ENCODE results near the gene GYS1. TPM values are rescaled to one million over a fixed set of nuclear protein-coding genes. Genes with fewer than 3 reads are reported as not detected.
"Not testable (repeated sequence)": the region's sequence is repeated elsewhere in the genome, so short reads cannot be mapped to it uniquely, and the experiment has no call there.

The GYS1 gene
- total and polyA plus RNA-seq, 12 donors = 23.7 to 63.9 (median 37.3) TPM

GRCh38 chr19:49036815-49037214, 43.7 kb upstream of the GYS1 start, which contains the start of gene CGB1:
Gene CGB1, minus strand, starts transcription at chr19:49036895. Its CDS starts 184 bp downstream, at chr19:49036711.
- H3K27me3 ChIP-seq; H3K36me3 ChIP-seq (replicated peaks in 1 of 2); DNase-seq; intact Hi-C loops (cut with DNase I); H3K27ac ChIP-seq; H3K9me3 ChIP-seq (replicated peaks in 1 of 3); H3K4me3 ChIP-seq; H3K4me1 ChIP-seq (replicated peaks in 1 of 2): not testable (repeated sequence)
- 43 to 62% (median 55%) methylated on average over 10 to 18 of the region's 18 CpGs for WGBS, 4 donors
- TF ChIP-seq CTCF (IDR thresholded peaks at IDR 0.05) = peak in 2 of 6 experiments; percentile 17 to 26

- H3K9me3 ChIP-seq (replicated peaks in 1 of 3); H3K36me3 ChIP-seq (replicated peaks in 1 of 2); H3K4me1 ChIP-seq (replicated peaks in 1 of 2); H3K4me3 ChIP-seq; intact Hi-C loops (cut with DNase I); H3K27ac ChIP-seq; H3K27me3 ChIP-seq: not testable (repeated sequence)
- peak in 3 of 7 donors; percentile 24 to 56 (median 54) for DNase-seq
- TF ChIP-seq CTCF (IDR thresholded peaks at IDR 0.05) = peak in 3 of 6 experiments; percentile 6 to 51 (median 20)
- WGBS, 4 donors = 20 to 33% (median 23%) methylated on average over 27 to 28 of the region's 28 CpGs
These were observed 38.7 kb upstream of the GYS1 start, which contains the start of gene CGB2 for GRCh38 chr19:49031642-49032301. Gene CGB2, plus strand, starts transcription at chr19:49031890. Its CDS starts 206 bp downstream, at chr19:49032096.

- DNase-seq; H3K27me3 ChIP-seq; H3K36me3 ChIP-seq (replicated peaks in 1 of 2); H3K4me1 ChIP-seq (replicated peaks in 1 of 2); H3K27ac ChIP-seq; intact Hi-C loops (cut with DNase I); H3K9me3 ChIP-seq (replicated peaks in 1 of 3); H3K4me3 ChIP-seq: not testable (repeated sequence)
- 93 to 100% (median 94%) methylated on average over 1 to 6 of the region's 8 CpGs for WGBS, 4 donors
These were observed 37.2 kb upstream of the GYS1 start for GRCh38 chr19:49030323-49030722.

GRCh38 chr19:49029749-49030148, 36.6 kb upstream of the GYS1 start:
- intact Hi-C loops (cut with DNase I); H3K4me1 ChIP-seq (replicated peaks in 1 of 2); H3K27ac ChIP-seq; H3K4me3 ChIP-seq; H3K9me3 ChIP-seq (replicated peaks in 1 of 3); DNase-seq; H3K27me3 ChIP-seq; H3K36me3 ChIP-seq (replicated peaks in 1 of 2): not testable (repeated sequence)
- WGBS, 4 donors = 81 to 93% (median 84%) methylated on average over 3 to 14 of the region's 14 CpGs

- intact Hi-C loops (cut with DNase I); H3K36me3 ChIP-seq (replicated peaks in 1 of 2); H3K27ac ChIP-seq; H3K27me3 ChIP-seq; H3K4me3 ChIP-seq; H3K4me1 ChIP-seq (replicated peaks in 1 of 2); DNase-seq; H3K9me3 ChIP-seq (replicated peaks in 1 of 3): not testable (repeated sequence)
- 58 to 83% (median 80%) methylated on average over 2 to 9 of the region's 9 CpGs for WGBS, 4 donors
These were observed 35.6 kb upstream of the GYS1 start for GRCh38 chr19:49028686-49029085.

- intact Hi-C loops (cut with DNase I) = not testable (repeated sequence)
- 76 to 82% (median 77%) methylated on average over 10 to 23 of the region's 23 CpGs; no CpG with 5 or more reads in 1 of the 4 donors for WGBS, 4 donors
These were observed 32.5 kb upstream of the GYS1 start for GRCh38 chr19:49025599-49025998.

GRCh38 chr19:49025088-49025487, 32.0 kb upstream of the GYS1 start:
- intact Hi-C loops (cut with DNase I); DNase-seq; H3K4me3 ChIP-seq; H3K27me3 ChIP-seq; H3K27ac ChIP-seq; H3K4me1 ChIP-seq (replicated peaks in 1 of 2); H3K9me3 ChIP-seq (replicated peaks in 1 of 3); H3K36me3 ChIP-seq (replicated peaks in 1 of 2): not testable (repeated sequence)
- WGBS, 4 donors = 74 to 91% (median 78%) methylated on average over 4 of the region's 6 CpGs

More at GRCh38 chr19:49025599-49025998, 32.5 kb upstream of the GYS1 start:
- not testable (repeated sequence) for DNase-seq; H3K27ac ChIP-seq; H3K9me3 ChIP-seq (replicated peaks in 1 of 3); H3K4me3 ChIP-seq; H3K36me3 ChIP-seq (replicated peaks in 1 of 2); H3K4me1 ChIP-seq (replicated peaks in 1 of 2); H3K27me3 ChIP-seq

GRCh38 chr19:49024233-49024632, 31.1 kb upstream of the GYS1 start, which contains the start of gene CGB3:
Gene CGB3, minus strand, starts transcription at chr19:49024333. Its CDS starts 362 bp downstream, at chr19:49023971.
- H3K4me3 ChIP-seq; DNase-seq; intact Hi-C loops (cut with DNase I); H3K27ac ChIP-seq; H3K27me3 ChIP-seq; H3K9me3 ChIP-seq (replicated peaks in 1 of 3); H3K36me3 ChIP-seq (replicated peaks in 1 of 2); H3K4me1 ChIP-seq (replicated peaks in 1 of 2): not testable (repeated sequence)
- 74 to 75% methylated on average over 10 of the region's 15 CpGs; no CpG with 5 or more reads in 2 of the 4 donors for WGBS, 4 donors

Measured in adrenal gland (tissue), 12 donors.